ENCODE data around the gene ITPR3.

Gene ITPR3

GRCh38 chr6:33688451-33689147 is 67.5 kb downstream of the ITPR3 start:
- DNase-seq, result no peak

GRCh38 chr6:33689148-33689494 is 68.0 kb downstream of the ITPR3 start:
- no peak for DNase-seq

- no peak for DNase-seq
Measured at GRCh38 chr6:33689879-33690278, 68.8 kb downstream of the ITPR3 start.

- no peak for DNase-seq
Measured at GRCh38 chr6:33690766-33691165, 69.6 kb downstream of the ITPR3 start.

- no peak for DNase-seq
Measured at GRCh38 chr6:33691456-33692077, 70.4 kb downstream of the ITPR3 start.

GRCh38 chr6:33692078-33692759 is 71.1 kb downstream of the ITPR3 start:
- no peak for DNase-seq

GRCh38 chr6:33692760-33693158 is 71.6 kb downstream of the ITPR3 start:
- DNase-seq, result no peak

- DNase-seq, result no peak
Measured at GRCh38 chr6:33693186-33694105, 72.3 kb downstream of the ITPR3 start.

- peak; percentile 71 for DNase-seq
Measured at GRCh38 chr6:33694401-33694931, 73.3 kb downstream of the ITPR3 start.

GRCh38 chr6:33694977-33695376 is 73.9 kb downstream of the ITPR3 start:
- DNase-seq, result no peak

GRCh38 chr6:33695451-33695887 is 74.3 kb downstream of the ITPR3 start:
- no peak for DNase-seq

- no peak for DNase-seq
Measured at GRCh38 chr6:33696076-33696475, 75.0 kb downstream of the ITPR3 start.

GRCh38 chr6:33696548-33697518 is 75.7 kb downstream of the ITPR3 start:
- no peak for DNase-seq

- no peak for DNase-seq
Measured at GRCh38 chr6:33697845-33698244, 76.7 kb downstream of the ITPR3 start.

- no peak for DNase-seq
Measured at GRCh38 chr6:33698494-33698893, 77.4 kb downstream of the ITPR3 start.

- DNase-seq, result no peak
Measured at GRCh38 chr6:33699131-33699530, 78.0 kb downstream of the ITPR3 start.

- DNase-seq, result no peak
Measured at GRCh38 chr6:33699739-33700138, 78.6 kb downstream of the ITPR3 start.

- DNase-seq, result peak; percentile 65
Measured at GRCh38 chr6:33700391-33701050, 79.4 kb downstream of the ITPR3 start.

- DNase-seq, result no peak
Measured at GRCh38 chr6:33702345-33702977, 81.3 kb downstream of the ITPR3 start.
